Neural progenitor cell (in vitro differentiated cells): ENCODE results near the gene KRTAP19-7. TPM values are rescaled to one million over a fixed set of nuclear protein-coding genes. Genes with fewer than 3 reads are reported as not detected.

Source experiments
- DNase-seq: peaks from one replicate; pipeline ENCODE4 v3.0.0-alpha.2; 2016; ENCODE audit warnings: low spot score
- H2AFZ ChIP-seq: fragments of 200-600 bp; sonication (generic); replicated peaks from 2 replicates; pipeline ENCODE4 v1.6.1; 2016; ENCODE audit warnings: antibody characterized with exemption
- H3F3A ChIP-seq: fragments of 200-600 bp; sonication (generic); 2 replicates; pipeline ENCODE4 v1.6.1; 2016; ENCODE audit warnings: antibody characterized with exemption, low read depth
- H3K27ac ChIP-seq: fragments of 200-600 bp; sonication (generic); 2 replicates; pipeline ENCODE4 v1.5.1; 2016; ENCODE audit warnings: mild to moderate bottlenecking
- H3K27me3 ChIP-seq: fragments of 200-600 bp; sonication (generic); 2 replicates; pipeline ENCODE4 v1.6.1; 2016; ENCODE audit warnings: mild to moderate bottlenecking, moderate library complexity
- H3K36me3 ChIP-seq: fragments of 200-600 bp; sonication (generic); 2 replicates; pipeline ENCODE4 v1.5.1; 2016
- H3K4me1 ChIP-seq: fragments of 200-600 bp; sonication (generic); 2 replicates; pipeline ENCODE4 v1.6.1; 2016; ENCODE audit warnings: mixed run types
- H3K4me2 ChIP-seq: fragments of 200-600 bp; sonication (generic); 2 replicates; pipeline ENCODE4 v1.6.1; 2016
- H3K4me3 ChIP-seq: fragments of 200-600 bp; sonication (generic); 2 replicates; pipeline ENCODE4 v1.5.1; 2016
- H3K79me2 ChIP-seq: fragments of 200-600 bp; sonication (generic); 2 replicates; pipeline ENCODE4 v1.6.1; 2016; ENCODE audit warnings: low read depth
- H3K9ac ChIP-seq: fragments of 200-600 bp; sonication (generic); 2 replicates; pipeline ENCODE4 v1.6.1; 2016
- H3K9me3 ChIP-seq: fragments of 200-600 bp; sonication (generic); 2 replicates; pipeline ENCODE4 v1.5.1; 2016; ENCODE audit warnings: low read depth
- H4K20me1 ChIP-seq: fragments of 200-600 bp; sonication (generic); 2 replicates; pipeline ENCODE4 v1.6.1; 2016; ENCODE audit warnings: low read depth
- H3K27ac Mint-ChIP-seq: 3 replicates; pipeline ENCODE4 v1.8.0; 2021; ENCODE audit warnings: mixed read lengths
- H3K27me3 Mint-ChIP-seq: 2 replicates; pipeline ENCODE4 v1.8.0; 2022; ENCODE audit warnings: low read depth, mild to moderate bottlenecking, inconsistent platforms, moderate library complexity, mixed read lengths; ENCODE audit not compliant: insufficient read depth
- H3K36me3 Mint-ChIP-seq: 3 replicates; pipeline ENCODE4 v1.8.0; 2021; ENCODE audit warnings: mixed read lengths
- H3K4me1 Mint-ChIP-seq: 3 replicates; pipeline ENCODE4 v1.8.0; 2021; ENCODE audit warnings: mixed read lengths
- H3K4me3 Mint-ChIP-seq: 3 replicates; pipeline ENCODE4 v1.8.0; 2021; ENCODE audit warnings: mild to moderate bottlenecking, moderate library complexity, mixed read lengths
- H3K9me3 Mint-ChIP-seq: 3 replicates; pipeline ENCODE4 v1.8.0; 2020; ENCODE audit warnings: mixed read lengths
- CTCF ChIP-seq: fragments of 200-600 bp; sonication (generic); IDR thresholded peaks from 2 replicates; pipeline ENCODE4 v1.5.1; 2017; ENCODE audit warnings: antibody characterized with exemption, mild to moderate bottlenecking
- EZH2 ChIP-seq: fragments of 200-600 bp; sonication (generic); IDR thresholded peaks from 2 replicates; pipeline ENCODE4 v1.6.1; 2017; ENCODE audit warnings: antibody characterized with exemption, mild to moderate bottlenecking, moderate library complexity
- EZH2phosphoT487 ChIP-seq: fragments of 200-600 bp; sonication (generic); IDR thresholded peaks from 2 replicates; pipeline ENCODE4 v1.6.1; 2017; ENCODE audit warnings: antibody characterized with exemption
- total RNA-seq: library from RNA; depleted of rRNA; stranded (reverse); fragments of >200 nt; gene quantifications from 2 replicates; pipeline ENCODE4 v1.2.3, GENCODE V29; 2015; ENCODE audit warnings: low replicate concordance

KRTAP19-7 gene
- not detected in 2 replicates for total RNA-seq

- no peaks in the 10 kb centered on the region for H3F3A ChIP-seq
- no peaks in the 10 kb centered on the region for H3K79me2 ChIP-seq
- H3K4me1 ChIP-seq: no peaks in the 10 kb centered on the region
- Mint-ChIP-seq H3K4me1 (no peaks in the 10 kb centered on the region), H3K4me3 (no peak within 1 kb of the TSS), H3K9me3 (no peaks in the 10 kb centered on the region), H3K27ac (no peak within 1 kb of the TSS), H3K27me3 (peaks cover 2% of the 10 kb centered on the region), H3K36me3 (no peaks in the 10 kb centered on the region)
- no peaks in the 10 kb centered on the region for H3K36me3 ChIP-seq
- no peak within 1 kb of the TSS for H3K4me3 ChIP-seq
- no peak for DNase-seq
- no peak within 1 kb of the TSS for H3K27ac ChIP-seq
- TF ChIP-seq EZH2phosphoT487 (no peak), EZH2 (no peak), CTCF (no peak)
- H3K9me3 ChIP-seq: peaks cover 9% of the 10 kb centered on the region
- H2AFZ ChIP-seq: no peak within 1 kb of the TSS
- no peak within 1 kb of the TSS for H3K4me2 ChIP-seq
- H3K9ac ChIP-seq: no peak within 1 kb of the TSS
- H4K20me1 ChIP-seq: no peaks in the 10 kb centered on the region
- no peaks in the 10 kb centered on the region for H3K27me3 ChIP-seq
Measured at GRCh38 chr21:30561264-30561895, at the start of gene KRTAP19-7. KRTAP19-7 (minus strand) TSS chr21:30561314; CDS start chr21:30561289, 25 bp downstream.

- DNase-seq: no peak
- no peak for TF ChIP-seq EZH2phosphoT487
- no peak for TF ChIP-seq EZH2
- no peak for TF ChIP-seq CTCF
- H2AFZ ChIP-seq: no peak overlapping the region
Measured at GRCh38 chr21:30605968-30606367, 44.9 kb upstream of the KRTAP19-7 start.

GRCh38 chr21:30600787-30601186 lies 39.7 kb upstream of the KRTAP19-7 start, which contains the start of gene KRTAP22-1:
KRTAP22-1 (plus strand) TSS chr21:30601087.
- no peaks in the 10 kb centered on the region for H3K27me3 ChIP-seq
- no peaks in the 10 kb centered on the region for H3K4me1 ChIP-seq
- DNase-seq: no peak
- Mint-ChIP-seq H3K4me3 (no peak within 1 kb of the TSS), H3K4me1 (no peaks in the 10 kb centered on the region), H3K36me3 (no peaks in the 10 kb centered on the region), H3K27ac (no peak within 1 kb of the TSS), H3K27me3 (peaks cover 2% of the 10 kb centered on the region), H3K9me3 (no peaks in the 10 kb centered on the region)
- no peaks in the 10 kb centered on the region for H3K36me3 ChIP-seq
- no peak within 1 kb of the TSS for H3K27ac ChIP-seq
- no peak within 1 kb of the TSS for H3K9ac ChIP-seq
- H3K79me2 ChIP-seq: no peaks in the 10 kb centered on the region
- no peak within 1 kb of the TSS for H3K4me2 ChIP-seq
- no peaks in the 10 kb centered on the region for H4K20me1 ChIP-seq
- no peak within 1 kb of the TSS for H2AFZ ChIP-seq
- H3F3A ChIP-seq: no peaks in the 10 kb centered on the region
- peaks cover 5% of the 10 kb centered on the region for H3K9me3 ChIP-seq
- no peak for TF ChIP-seq EZH2
- H3K4me3 ChIP-seq: no peak within 1 kb of the TSS

More at GRCh38 chr21:30605968-30606367, 44.9 kb upstream of the KRTAP19-7 start:
- Histone ChIP-seq H3K9me3 (peaks cover 5% of the 10 kb centered on the region), H3K4me3 (no peak overlapping the region), H3F3A (no peaks in the 10 kb centered on the region), H3K27me3 (no peaks in the 10 kb centered on the region), H3K36me3 (no peaks in the 10 kb centered on the region), H3K79me2 (no peaks in the 10 kb centered on the region), H3K27ac (no peak overlapping the region), H3K4me1 (no peaks in the 10 kb centered on the region), H3K4me2 (no peak overlapping the region), H3K9ac (no peak overlapping the region), H4K20me1 (no peaks in the 10 kb centered on the region)
- Mint-ChIP-seq H3K27ac (no peak overlapping the region), H3K4me3 (no peak overlapping the region), H3K9me3 (no peaks in the 10 kb centered on the region), H3K4me1 (no peaks in the 10 kb centered on the region), H3K36me3 (no peaks in the 10 kb centered on the region), H3K27me3 (peaks cover 10% of the 10 kb centered on the region)

GRCh38 chr21:30598802-30599201 lies 37.7 kb upstream of the KRTAP19-7 start, which contains the start of gene KRTAP6-2:
KRTAP6-2 (minus strand) TSS chr21:30598902; CDS start chr21:30598874, 28 bp downstream.
- Histone ChIP-seq H3K9me3 (no peaks in the 10 kb centered on the region), H3K4me2 (no peak within 1 kb of the TSS), H3K9ac (no peak within 1 kb of the TSS), H2AFZ (no peak within 1 kb of the TSS), H3K27ac (no peak within 1 kb of the TSS), H3K27me3 (no peaks in the 10 kb centered on the region), H3F3A (no peaks in the 10 kb centered on the region), H3K4me1 (no peaks in the 10 kb centered on the region), H3K36me3 (no peaks in the 10 kb centered on the region), H4K20me1 (no peaks in the 10 kb centered on the region), H3K4me3 (no peak within 1 kb of the TSS), H3K79me2 (no peaks in the 10 kb centered on the region)
- Mint-ChIP-seq H3K4me3 (no peak within 1 kb of the TSS), H3K36me3 (no peaks in the 10 kb centered on the region), H3K9me3 (no peaks in the 10 kb centered on the region), H3K27me3 (no peaks in the 10 kb centered on the region), H3K4me1 (no peaks in the 10 kb centered on the region), H3K27ac (no peak within 1 kb of the TSS)
- DNase-seq: no peak
- no peak for TF ChIP-seq EZH2
- TF ChIP-seq CTCF: no peak
- TF ChIP-seq EZH2phosphoT487: no peak
